Measurements from ENCODE around the gene NPAS3. TPM values are rescaled to one million over a fixed set of nuclear protein-coding genes. Genes with fewer than 3 reads are reported as not detected.

The NPAS3 gene
- total and polyA plus RNA-seq, 2 of the 13 experiments (the other 11 are each of a cell fraction or from before 2014, with no cell fraction given): not detected

DNA sequence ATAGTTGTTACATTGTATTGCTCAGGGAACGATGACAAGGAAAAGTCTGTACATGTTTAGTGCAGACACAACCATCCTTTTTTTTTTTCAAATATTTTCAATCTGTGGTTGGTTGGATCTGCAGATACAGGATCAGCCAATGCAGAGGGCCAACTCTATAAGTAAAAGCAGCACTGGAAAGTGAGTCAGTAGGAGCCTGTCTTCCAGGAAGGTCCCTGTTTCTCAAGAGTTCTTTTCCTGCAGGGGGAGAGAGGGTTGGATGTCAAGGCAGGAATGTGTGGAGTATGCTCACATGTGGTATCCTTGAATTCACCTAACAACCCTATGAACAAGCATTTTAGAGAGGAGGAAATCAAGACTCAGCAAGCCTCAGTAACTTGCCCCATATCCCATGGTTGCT is 409.1 kb downstream of the NPAS3 start:
- no peak for ATAC-seq
- Histone ChIP-seq H3K36me3 (replicated peaks in 1 of 2; ENCODE audit: control insufficient read depth in 1 of 2, insufficient read depth in 2 of 2, low read length in 2 of 2) (no peaks in the 10 kb centered on the region), H4K20me1 (ENCODE audit: insufficient read depth, low read length) (no peaks in the 10 kb centered on the region), H3K4me3 (replicated peaks in 1 of 3; ENCODE audit: insufficient read depth in 1 of 3, low read depth in 2 of 3, low read length in 3 of 3) (no peak overlapping the region), H3K9ac (ENCODE audit: insufficient read depth, low read depth, low read length) (no peak overlapping the region), H3K27ac (ENCODE audit: extremely low read length, insufficient read depth, low read length) (no peak overlapping the region), H3K4me2 (ENCODE audit: low read depth, low read length) (no peak overlapping the region), H2AFZ (ENCODE audit: low read length) (no peak overlapping the region), H3K79me2 (ENCODE audit: insufficient read depth, low read length) (no peaks in the 10 kb centered on the region), H3K4me1 (ENCODE audit: insufficient read depth, low read length) (no peaks in the 10 kb centered on the region), H3K27me3 (ENCODE audit: control insufficient read depth in 1 of 2, insufficient read depth in 2 of 2, low read length in 2 of 2) (peaks cover 0 to 3% of the 10 kb centered on the region in 2 experiments; a peak in 1 of 5 replicates), H3K9me3 (ENCODE audit: low read length) (no peaks in the 10 kb centered on the region)
- intact Hi-C loops (cut with micrococcal nuclease; ENCODE audit: unreplicated experiment) (no loop called here), in situ Hi-C loops (cut with HindIII; ENCODE audit: extremely low pct_ligation_motif_present, low pct_unique_long_range_greater_than_20kb) (no loop called here)
- WGBS (ENCODE audit: low lambda C conversion rate): 1% methylated on average over 1 of the region's 1 CpG
- POLR2A ChIA-PET: no interaction called here
- DNase-seq (ENCODE audit: low spot score): no peak
- BruUV-seq (replicated peaks): no TSS peak
- FAIRE-seq: no peak
- TF ChIP-seq, protein P1, sequence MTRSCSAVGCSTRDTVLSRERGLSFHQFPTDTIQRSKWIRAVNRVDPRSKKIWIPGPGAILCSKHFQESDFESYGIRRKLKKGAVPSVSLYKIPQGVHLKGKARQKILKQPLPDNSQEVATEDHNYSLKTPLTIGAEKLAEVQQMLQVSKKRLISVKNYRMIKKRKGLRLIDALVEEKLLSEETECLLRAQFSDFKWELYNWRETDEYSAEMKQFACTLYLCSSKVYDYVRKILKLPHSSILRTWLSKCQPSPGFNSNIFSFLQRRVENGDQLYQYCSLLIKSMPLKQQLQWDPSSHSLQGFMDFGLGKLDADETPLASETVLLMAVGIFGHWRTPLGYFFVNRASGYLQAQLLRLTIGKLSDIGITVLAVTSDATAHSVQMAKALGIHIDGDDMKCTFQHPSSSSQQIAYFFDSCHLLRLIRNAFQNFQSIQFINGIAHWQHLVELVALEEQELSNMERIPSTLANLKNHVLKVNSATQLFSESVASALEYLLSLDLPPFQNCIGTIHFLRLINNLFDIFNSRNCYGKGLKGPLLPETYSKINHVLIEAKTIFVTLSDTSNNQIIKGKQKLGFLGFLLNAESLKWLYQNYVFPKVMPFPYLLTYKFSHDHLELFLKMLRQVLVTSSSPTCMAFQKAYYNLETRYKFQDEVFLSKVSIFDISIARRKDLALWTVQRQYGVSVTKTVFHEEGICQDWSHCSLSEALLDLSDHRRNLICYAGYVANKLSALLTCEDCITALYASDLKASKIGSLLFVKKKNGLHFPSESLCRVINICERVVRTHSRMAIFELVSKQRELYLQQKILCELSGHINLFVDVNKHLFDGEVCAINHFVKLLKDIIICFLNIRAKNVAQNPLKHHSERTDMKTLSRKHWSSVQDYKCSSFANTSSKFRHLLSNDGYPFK (CRISPR knock-in tag; IDR thresholded peaks at IDR 0.05; ENCODE audit: borderline replicate concordance): no peak
- TF ChIP-seq SKI (IDR thresholded peaks at IDR 0.05; ENCODE audit: partially characterized antibody): no peak
- no peak for TF ChIP-seq ZNF24 (IDR thresholded peaks at IDR 0.05)
- TF ChIP-seq KMT2B (CRISPR knock-in tag; IDR thresholded peaks at IDR 0.05): no peak
- no peak for TF ChIP-seq HOXA9 (CRISPR knock-in tag; IDR thresholded peaks at IDR 0.05; ENCODE audit: borderline replicate concordance)
- TF ChIP-seq ZNF782 (CRISPR knock-in tag; IDR thresholded peaks at IDR 0.05; ENCODE audit: borderline replicate concordance): no peak
- no peak for TF ChIP-seq PHF20 (CRISPR knock-in tag; IDR thresholded peaks at IDR 0.05)
- no peak for TF ChIP-seq TCF7L2 (IDR thresholded peaks at IDR 0.05; ENCODE audit: low read depth, low read length)
- TF ChIP-seq AGO1 (IDR thresholded peaks at IDR 0.05; ENCODE audit: low read depth, low read length, poor library complexity, severe bottlenecking): no peak
- no peak for TF ChIP-seq MAFK (conservative IDR thresholded peaks at IDR 0.05 in 1 of 2, IDR thresholded peaks at IDR 0.05 in 1 of 2; ENCODE audit: low read length in 2 of 2)
- TF ChIP-seq ZNF484 (CRISPR knock-in tag; IDR thresholded peaks at IDR 0.05; ENCODE audit: borderline replicate concordance, low read depth): no peak
- CTCF ChIA-PET (ENCODE audit: low intra/inter-chr PET ratio, low total read pairs): no interaction called here

Data from HepG2 (cell line).